ENCODE results near the gene SEMA3A.

SEMA3A gene

GRCh38 chr7:83996879-83997278 is 197.7 kb downstream of the SEMA3A start:
- no peak for DNase-seq

- no peak for DNase-seq
Measured at GRCh38 chr7:83987764-83988163, 206.8 kb downstream of the SEMA3A start.

- no peak for DNase-seq
Measured at GRCh38 chr7:83985821-83986220, 208.8 kb downstream of the SEMA3A start.

- DNase-seq = no peak
Measured at GRCh38 chr7:83984591-83984990, 210.0 kb downstream of the SEMA3A start.

- DNase-seq = no peak
Measured at GRCh38 chr7:83984076-83984475, 210.5 kb downstream of the SEMA3A start.

GRCh38 chr7:83983606-83984005 is 211.0 kb downstream of the SEMA3A start:
- no peak for DNase-seq

- peak; percentile 71 for DNase-seq
Measured at GRCh38 chr7:83976302-83976701, 218.3 kb downstream of the SEMA3A start.

- DNase-seq = no peak
Measured at GRCh38 chr7:83970081-83970480, 224.5 kb downstream of the SEMA3A start.

- DNase-seq = no peak
Measured at GRCh38 chr7:83964318-83964717, 230.3 kb downstream of the SEMA3A start.

GRCh38 chr7:83957333-83957732 is 237.3 kb downstream of the SEMA3A start:
- peak; percentile 11 for DNase-seq

- DNase-seq = no peak
Measured at GRCh38 chr7:83956104-83956503, 238.5 kb downstream of the SEMA3A start.

GRCh38 chr7:83952236-83952635 is 242.4 kb downstream of the SEMA3A start:
- no peak for DNase-seq

- peak; percentile 56 for DNase-seq
Measured at GRCh38 chr7:83947260-83947659, 247.3 kb downstream of the SEMA3A start.

- DNase-seq = no peak
Measured at GRCh38 chr7:83946801-83947200, 247.8 kb downstream of the SEMA3A start.

- no peak for DNase-seq
Measured at GRCh38 chr7:83941300-83941699, 253.3 kb downstream of the SEMA3A start.

- DNase-seq = no peak
Measured at GRCh38 chr7:83937930-83938329, 256.7 kb downstream of the SEMA3A start.

- peak; percentile 73 for DNase-seq
Measured at GRCh38 chr7:83936056-83936708, 258.4 kb downstream of the SEMA3A start.

- DNase-seq = peak; percentile 39
Measured at GRCh38 chr7:83934118-83934734, 260.4 kb downstream of the SEMA3A start.

GRCh38 chr7:83931968-83932367 is 262.6 kb downstream of the SEMA3A start:
- DNase-seq = no peak

GRCh38 chr7:83930262-83930661 is 264.3 kb downstream of the SEMA3A start:
- no peak for DNase-seq

- no peak for DNase-seq
Measured at GRCh38 chr7:83925860-83926259, 268.7 kb downstream of the SEMA3A start.

- DNase-seq = no peak
Measured at GRCh38 chr7:83921941-83922607, 272.5 kb downstream of the SEMA3A start.

GRCh38 chr7:83921271-83921940 is 273.2 kb downstream of the SEMA3A start:
- no peak for DNase-seq

GRCh38 chr7:83918142-83918541 is 276.4 kb downstream of the SEMA3A start:
- DNase-seq = no peak
